Omental fat pad (tissue), 4 donors: ENCODE results near the gene CCDC182. TPM values are rescaled to one million over a fixed set of nuclear protein-coding genes. Genes with fewer than 3 reads are reported as not detected.

Source experiments
- ATAC-seq: fragments of 150-250 bp; one replicate; pipeline ENCODE4 v1.9.1; 2016; ENCODE audit warnings: mild to moderate bottlenecking, moderate library complexity; ENCODE audit not compliant: low FRiP score
- DNase-seq: peaks from one replicate; pipeline ENCODE4 v3.0.0-alpha.2; 2019; ENCODE audit warnings: low spot score
- CTCF ChIP-seq, 3 donors: fragments of 450-650 bp; IDR thresholded peaks; one replicate each; pipeline ENCODE4 v1.5.1; 2016 to 2017; ENCODE audit warnings: antibody characterized with exemption in 3 of 3, mild to moderate bottlenecking in 3 of 3, moderate library complexity in 2 of 3
- total RNA-seq, 4 donors: library from RNA; depleted of rRNA; stranded (reverse); fragments of >200 nt; gene quantifications; one replicate each; pipeline ENCODE4 v1.1.0, GENCODE V29; 2016

Gene CCDC182
- total RNA-seq, 4 donors from 2014 or later = not detected

- no peak for TF ChIP-seq CTCF (IDR thresholded peaks at IDR 0.05)
- no peak for ATAC-seq
These were observed 21.6 kb downstream of the CCDC182 start for GRCh38 chr17:57723427-57724025.

GRCh38 chr17:57722704-57723043, 22.4 kb downstream of the CCDC182 start:
- ATAC-seq = no peak
- no peak for DNase-seq
- no peak for TF ChIP-seq CTCF (IDR thresholded peaks at IDR 0.05)

More at GRCh38 chr17:57723427-57724025, 21.6 kb downstream of the CCDC182 start:
- DNase-seq = no peak

- no peak for TF ChIP-seq CTCF (IDR thresholded peaks at IDR 0.05)
- no peak for ATAC-seq
- DNase-seq = no peak
These were observed 23.0 kb downstream of the CCDC182 start for GRCh38 chr17:57721967-57722703.

GRCh38 chr17:57720386-57721035, 24.6 kb downstream of the CCDC182 start:
- DNase-seq = no peak
- TF ChIP-seq CTCF (IDR thresholded peaks at IDR 0.05) = no peak
- no peak for ATAC-seq

- DNase-seq = no peak
- no peak for TF ChIP-seq CTCF (IDR thresholded peaks at IDR 0.05)
- no peak for ATAC-seq
These were observed 26.2 kb downstream of the CCDC182 start for GRCh38 chr17:57718878-57719277.

GRCh38 chr17:57715981-57716380, 29.1 kb downstream of the CCDC182 start:
- no peak for ATAC-seq
- no peak for TF ChIP-seq CTCF (IDR thresholded peaks at IDR 0.05)

More at GRCh38 chr17:57715981-57716380, 29.1 kb downstream of the CCDC182 start:
- no peak for DNase-seq
